Measurements from ENCODE around the gene DEPDC7. TPM values are rescaled to one million over a fixed set of nuclear protein-coding genes. Genes with fewer than 3 reads are reported as not detected.

The DEPDC7 gene
- total RNA-seq, 2 donors from 2014 or later, result 0.33 to 0.51 TPM

DNA sequence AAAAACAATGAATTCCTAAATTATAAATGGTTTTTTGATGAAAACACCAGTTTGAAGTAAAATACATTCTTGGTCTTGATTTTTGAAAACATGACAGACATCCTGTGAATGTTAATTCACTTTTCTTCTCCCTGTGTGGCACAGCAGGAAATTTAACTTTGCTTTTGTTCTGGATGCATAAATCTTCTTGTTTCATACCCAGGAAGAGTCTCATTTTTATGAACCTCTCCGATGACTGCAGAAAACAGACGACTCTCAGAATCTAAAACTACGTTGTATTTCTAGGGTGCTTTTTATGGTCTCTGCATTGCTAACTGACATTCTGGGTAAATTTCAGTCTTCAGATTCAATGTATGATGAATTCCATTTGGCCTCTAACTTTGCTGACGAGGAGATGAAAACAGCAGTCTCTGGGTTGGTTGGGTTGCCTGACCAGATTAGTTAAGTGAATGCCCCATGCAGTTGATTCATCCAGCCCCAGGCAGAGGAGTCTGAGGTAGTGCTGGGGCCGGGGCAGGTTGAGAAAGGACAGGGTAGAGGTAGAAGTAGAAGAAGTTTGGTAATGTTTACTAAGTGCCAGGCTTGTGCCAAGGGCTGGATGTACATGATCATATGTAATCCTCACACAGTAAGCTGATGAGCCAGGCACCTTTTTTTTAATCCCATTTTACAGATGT, 43.8 kb downstream of the DEPDC7 start:
- peaks cover 51% of the 10 kb centered on the region for H3K36me3 ChIP-seq
- peaks cover 0 to 13% of the 10 kb centered on the region in 2 donors for H3K4me1 ChIP-seq
- H3K9me3 ChIP-seq, result no peaks in the 10 kb centered on the region
- H3K4me3 ChIP-seq, result no peak overlapping the region
- TF ChIP-seq, protein P1, sequence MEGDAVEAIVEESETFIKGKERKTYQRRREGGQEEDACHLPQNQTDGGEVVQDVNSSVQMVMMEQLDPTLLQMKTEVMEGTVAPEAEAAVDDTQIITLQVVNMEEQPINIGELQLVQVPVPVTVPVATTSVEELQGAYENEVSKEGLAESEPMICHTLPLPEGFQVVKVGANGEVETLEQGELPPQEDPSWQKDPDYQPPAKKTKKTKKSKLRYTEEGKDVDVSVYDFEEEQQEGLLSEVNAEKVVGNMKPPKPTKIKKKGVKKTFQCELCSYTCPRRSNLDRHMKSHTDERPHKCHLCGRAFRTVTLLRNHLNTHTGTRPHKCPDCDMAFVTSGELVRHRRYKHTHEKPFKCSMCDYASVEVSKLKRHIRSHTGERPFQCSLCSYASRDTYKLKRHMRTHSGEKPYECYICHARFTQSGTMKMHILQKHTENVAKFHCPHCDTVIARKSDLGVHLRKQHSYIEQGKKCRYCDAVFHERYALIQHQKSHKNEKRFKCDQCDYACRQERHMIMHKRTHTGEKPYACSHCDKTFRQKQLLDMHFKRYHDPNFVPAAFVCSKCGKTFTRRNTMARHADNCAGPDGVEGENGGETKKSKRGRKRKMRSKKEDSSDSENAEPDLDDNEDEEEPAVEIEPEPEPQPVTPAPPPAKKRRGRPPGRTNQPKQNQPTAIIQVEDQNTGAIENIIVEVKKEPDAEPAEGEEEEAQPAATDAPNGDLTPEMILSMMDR (IDR thresholded peaks at IDR 0.05), result no peak
- H3K27me3 ChIP-seq, result no peaks in the 10 kb centered on the region
- H3K27ac ChIP-seq, result no peak overlapping the region
- no peak for DNase-seq (ENCODE audit: low spot score)

DNA sequence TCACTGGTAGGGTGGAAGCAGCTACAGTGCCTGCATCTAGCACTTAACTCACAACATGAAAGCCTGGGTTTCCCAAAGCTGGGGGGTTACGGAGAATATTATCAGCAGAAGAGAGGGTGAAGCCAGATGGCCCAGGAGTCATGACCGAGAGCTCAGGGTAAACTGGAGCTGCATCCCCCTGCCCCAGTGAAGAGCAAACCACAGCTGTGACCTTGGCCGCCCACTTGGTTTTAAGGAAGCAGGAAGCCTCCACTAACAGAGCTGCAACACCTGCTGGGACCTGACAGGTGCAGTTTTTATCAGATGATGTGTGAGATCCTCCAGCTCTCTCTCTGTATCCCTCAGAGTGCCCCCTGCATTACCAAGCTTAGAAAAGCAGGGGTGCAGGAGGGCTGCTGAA, 44.6 kb downstream of the DEPDC7 start:
- no peaks in the 10 kb centered on the region for H3K9me3 ChIP-seq
- H3K36me3 ChIP-seq, result peaks cover 51% of the 10 kb centered on the region
- H3K27ac ChIP-seq, result no peak overlapping the region
- no peak overlapping the region for H3K4me3 ChIP-seq
- peaks cover 0 to 19% of the 10 kb centered on the region in 2 donors for H3K4me1 ChIP-seq
- TF ChIP-seq, protein P1 (IDR thresholded peaks at IDR 0.05), result no peak
- H3K27me3 ChIP-seq, result no peaks in the 10 kb centered on the region
- DNase-seq (ENCODE audit: low spot score), result no peak

- Histone ChIP-seq H3K27ac (no peak overlapping the region), H3K4me3 (no peak overlapping the region), H3K27me3 (no peaks in the 10 kb centered on the region), H3K36me3 (peaks cover 65% of the 10 kb centered on the region), H3K9me3 (no peaks in the 10 kb centered on the region), H3K4me1 (peaks cover 0 to 19% of the 10 kb centered on the region in 2 donors)
- DNase-seq (ENCODE audit: low spot score), result no peak
- TF ChIP-seq, protein P1 (IDR thresholded peaks at IDR 0.05), result no peak
These were observed 46.5 kb downstream of the DEPDC7 start for GRCh38 chr11:33062137-33062536.

- peaks cover 68% of the 10 kb centered on the region for H3K36me3 ChIP-seq
- DNase-seq (ENCODE audit: low spot score), result no peak
- H3K27me3 ChIP-seq, result no peaks in the 10 kb centered on the region
- H3K4me1 ChIP-seq, result peaks cover 0 to 19% of the 10 kb centered on the region in 2 donors
- TF ChIP-seq, protein P1 (IDR thresholded peaks at IDR 0.05), result no peak
- no peak overlapping the region for H3K4me3 ChIP-seq
- H3K9me3 ChIP-seq, result no peaks in the 10 kb centered on the region
- H3K27ac ChIP-seq, result no peak overlapping the region
These were observed 47.7 kb downstream of the DEPDC7 start for GRCh38 chr11:33063326-33063881.

DNA sequence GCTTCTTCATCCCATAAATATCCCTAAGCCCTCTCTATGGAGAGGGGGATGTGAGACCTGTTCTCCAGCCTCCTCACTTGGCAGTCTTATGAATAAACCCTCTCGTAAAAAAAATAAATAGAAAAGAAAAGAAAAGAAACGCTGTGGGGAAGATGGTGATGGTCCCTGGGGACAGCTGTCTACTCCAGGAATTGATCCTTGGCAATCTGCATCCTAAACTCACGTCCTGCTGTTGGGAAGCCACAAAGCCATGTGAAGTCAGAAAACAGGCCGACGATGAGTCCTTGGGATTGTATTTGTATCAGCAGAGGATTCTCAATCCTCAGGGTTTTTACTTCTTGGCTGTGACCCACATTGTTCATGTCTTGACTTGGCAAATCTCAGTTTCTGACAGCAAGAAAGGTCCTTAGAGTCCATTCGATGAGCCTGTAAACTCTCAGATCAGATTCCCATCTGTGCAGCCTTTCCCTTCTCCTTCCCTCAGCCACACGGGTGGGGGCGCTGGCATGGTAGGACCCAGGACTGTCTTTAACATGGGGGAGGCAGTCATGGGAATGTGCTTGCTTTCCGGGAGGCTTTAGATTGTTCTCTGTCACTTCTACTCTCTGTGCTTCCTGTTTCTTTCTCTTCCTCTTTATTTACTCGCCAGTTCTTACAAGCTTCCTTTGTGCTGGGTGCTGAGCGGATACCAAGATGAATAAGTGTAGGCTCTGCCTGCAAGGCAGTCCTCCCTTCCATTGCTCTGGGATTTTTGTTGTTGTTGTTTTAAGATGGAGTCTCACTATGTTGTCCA, 48.6 kb downstream of the DEPDC7 start:
- TF ChIP-seq, protein P1 (IDR thresholded peaks at IDR 0.05), result no peak
- no peaks in the 10 kb centered on the region for H3K9me3 ChIP-seq
- peak overlapping the region in 1 of 2 donors; percentile 22 for H3K27ac ChIP-seq
- DNase-seq (ENCODE audit: low spot score), result no peak
- H3K4me3 ChIP-seq, result no peak overlapping the region
- peaks cover 75% of the 10 kb centered on the region for H3K36me3 ChIP-seq
- peaks cover 0 to 19% of the 10 kb centered on the region in 2 donors for H3K4me1 ChIP-seq
- H3K27me3 ChIP-seq, result no peaks in the 10 kb centered on the region
